Endothelial cell (in vitro differentiated cells): ENCODE measurements around the gene CSTF1. TPM values are rescaled to one million over a fixed set of nuclear protein-coding genes. Genes with fewer than 3 reads are reported as not detected.

Experiments
- DNase-seq: peaks from one replicate; pipeline ENCODE4 v3.0.0; 2021; ENCODE audit warnings: low spot score
- H3K27ac Mint-ChIP-seq: one replicate; pipeline ENCODE4 v1.8.0; 2021; ENCODE audit warnings: mixed read lengths, inconsistent platforms; ENCODE audit not compliant: unreplicated experiment
- H3K27me3 Mint-ChIP-seq: one replicate; pipeline ENCODE4 v1.8.0; 2021; ENCODE audit warnings: mild to moderate bottlenecking, moderate library complexity, mixed read lengths, inconsistent platforms; ENCODE audit not compliant: unreplicated experiment
- H3K36me3 Mint-ChIP-seq: one replicate; pipeline ENCODE4 v1.8.0; 2021; ENCODE audit warnings: mild to moderate bottlenecking, low read depth, mixed read lengths, inconsistent platforms; ENCODE audit not compliant: unreplicated experiment
- H3K4me1 Mint-ChIP-seq: one replicate; pipeline ENCODE4 v1.8.0; 2021; ENCODE audit warnings: mild to moderate bottlenecking, mixed read lengths, inconsistent platforms; ENCODE audit not compliant: unreplicated experiment
- H3K4me3 Mint-ChIP-seq: one replicate; pipeline ENCODE4 v1.8.0; 2021; ENCODE audit warnings: mild to moderate bottlenecking, mixed read lengths, inconsistent platforms; ENCODE audit not compliant: unreplicated experiment
- H3K9me3 Mint-ChIP-seq: one replicate; pipeline ENCODE4 v1.8.0; 2021; ENCODE audit warnings: mixed read lengths, inconsistent platforms; ENCODE audit not compliant: unreplicated experiment
- total RNA-seq: library from RNA; stranded (reverse); fragmentation: NEBNext Ultra II Directional; extraction: Animal tissue kit (Norgen Biotek cat#: 25700); gene quantifications from one replicate; pipeline ENCODE4 v1.2.1, GENCODE V29; 2021; ENCODE audit not compliant: unreplicated experiment
- TF ChIP-seq, protein P1 (sequence below): fragments of 200-600 bp; sonication (generic); IDR thresholded peaks from one replicate; pipeline ENCODE4 v1.5.0; 2021; ENCODE audit warnings: antibody characterized with exemption; ENCODE audit not compliant: unreplicated experiment

The CSTF1 gene
- total RNA-seq, 1 donor from 2014 or later = 42.0 TPM

- H3K9me3 Mint-ChIP-seq = no peaks in the 10 kb centered on the region
- TF ChIP-seq, protein P1, sequence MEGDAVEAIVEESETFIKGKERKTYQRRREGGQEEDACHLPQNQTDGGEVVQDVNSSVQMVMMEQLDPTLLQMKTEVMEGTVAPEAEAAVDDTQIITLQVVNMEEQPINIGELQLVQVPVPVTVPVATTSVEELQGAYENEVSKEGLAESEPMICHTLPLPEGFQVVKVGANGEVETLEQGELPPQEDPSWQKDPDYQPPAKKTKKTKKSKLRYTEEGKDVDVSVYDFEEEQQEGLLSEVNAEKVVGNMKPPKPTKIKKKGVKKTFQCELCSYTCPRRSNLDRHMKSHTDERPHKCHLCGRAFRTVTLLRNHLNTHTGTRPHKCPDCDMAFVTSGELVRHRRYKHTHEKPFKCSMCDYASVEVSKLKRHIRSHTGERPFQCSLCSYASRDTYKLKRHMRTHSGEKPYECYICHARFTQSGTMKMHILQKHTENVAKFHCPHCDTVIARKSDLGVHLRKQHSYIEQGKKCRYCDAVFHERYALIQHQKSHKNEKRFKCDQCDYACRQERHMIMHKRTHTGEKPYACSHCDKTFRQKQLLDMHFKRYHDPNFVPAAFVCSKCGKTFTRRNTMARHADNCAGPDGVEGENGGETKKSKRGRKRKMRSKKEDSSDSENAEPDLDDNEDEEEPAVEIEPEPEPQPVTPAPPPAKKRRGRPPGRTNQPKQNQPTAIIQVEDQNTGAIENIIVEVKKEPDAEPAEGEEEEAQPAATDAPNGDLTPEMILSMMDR = no peak
- H3K4me3 Mint-ChIP-seq = no peak overlapping the region
- H3K27ac Mint-ChIP-seq = no peak overlapping the region
- DNase-seq = no peak
- peaks cover 39% of the 10 kb centered on the region for H3K4me1 Mint-ChIP-seq
- H3K36me3 Mint-ChIP-seq = no peaks in the 10 kb centered on the region
- peaks cover 4% of the 10 kb centered on the region for H3K27me3 Mint-ChIP-seq
These were observed 28.7 kb downstream of the CSTF1 start for GRCh38 chr20:56420940-56421688.

- H3K9me3 Mint-ChIP-seq = no peaks in the 10 kb centered on the region
- H3K36me3 Mint-ChIP-seq = no peaks in the 10 kb centered on the region
- DNase-seq = no peak
- no peak overlapping the region for H3K27ac Mint-ChIP-seq
- peaks cover 2% of the 10 kb centered on the region for H3K27me3 Mint-ChIP-seq
- no peak overlapping the region for H3K4me3 Mint-ChIP-seq
- peaks cover 38% of the 10 kb centered on the region for H3K4me1 Mint-ChIP-seq
- TF ChIP-seq, protein P1 = no peak
These were observed 29.8 kb downstream of the CSTF1 start for GRCh38 chr20:56422076-56422823.

- H3K27me3 Mint-ChIP-seq = peaks cover 1% of the 10 kb centered on the region
- TF ChIP-seq, protein P1 = no peak
- H3K36me3 Mint-ChIP-seq = no peaks in the 10 kb centered on the region
- DNase-seq = no peak
- H3K9me3 Mint-ChIP-seq = no peaks in the 10 kb centered on the region
- no peak overlapping the region for H3K27ac Mint-ChIP-seq
- peaks cover 35% of the 10 kb centered on the region for H3K4me1 Mint-ChIP-seq
- no peak overlapping the region for H3K4me3 Mint-ChIP-seq
These were observed 30.4 kb downstream of the CSTF1 start for GRCh38 chr20:56422824-56423189.

- Mint-ChIP-seq H3K27me3 (peaks cover 1% of the 10 kb centered on the region), H3K4me1 (peaks cover 34% of the 10 kb centered on the region), H3K4me3 (no peak overlapping the region), H3K36me3 (no peaks in the 10 kb centered on the region), H3K9me3 (no peaks in the 10 kb centered on the region), H3K27ac (no peak overlapping the region)
- TF ChIP-seq, protein P1 = no peak
- no peak for DNase-seq
These were observed 30.8 kb downstream of the CSTF1 start for GRCh38 chr20:56423211-56423610.

- Mint-ChIP-seq H3K27me3 (peaks cover 1% of the 10 kb centered on the region), H3K36me3 (no peaks in the 10 kb centered on the region), H3K4me1 (peaks cover 29% of the 10 kb centered on the region), H3K27ac (no peak overlapping the region), H3K9me3 (no peaks in the 10 kb centered on the region), H3K4me3 (no peak overlapping the region)
- TF ChIP-seq, protein P1 = no peak
- no peak for DNase-seq
These were observed 31.4 kb downstream of the CSTF1 start for GRCh38 chr20:56423886-56424285.
